DOHH2 (cell line): ENCODE results near the gene CENPC.

Experiments
- H3F3A ChIP-seq: fragments of 200-600 bp; sonication (generic), shearing (Covaris generic); 2 replicates; pipeline ENCODE4 v1.6.0; 2016; ENCODE audit warnings: antibody characterized with exemption, mild to moderate bottlenecking; ENCODE audit not compliant: control insufficient read depth, insufficient read depth
- H3K27ac ChIP-seq: fragments of 200-600 bp; sonication (generic); 2 replicates; pipeline ENCODE4 v1.5.1; 2014; ENCODE audit warnings: low read depth, mild to moderate bottlenecking, low read length, moderate library complexity
- H3K27me3 ChIP-seq: fragments of 200-600 bp; sonication (generic); 2 replicates; pipeline ENCODE4 v1.6.1; 2014; ENCODE audit warnings: mild to moderate bottlenecking, low read length, mixed read lengths; ENCODE audit not compliant: control insufficient read depth
- H3K36me3 ChIP-seq: fragments of 200-600 bp; sonication (generic); 2 replicates; pipeline ENCODE4 v1.6.1; 2014; ENCODE audit warnings: mild to moderate bottlenecking, low read length, moderate library complexity, mixed read lengths; ENCODE audit not compliant: control insufficient read depth
- H3K4me1 ChIP-seq: fragments of 200-600 bp; sonication (generic); 2 replicates; pipeline ENCODE4 v1.6.1; 2014; ENCODE audit warnings: mild to moderate bottlenecking, low read length, mixed read lengths; ENCODE audit not compliant: control insufficient read depth
- H3K4me2 ChIP-seq: fragments of 200-600 bp; sonication (generic); 2 replicates; pipeline ENCODE4 v1.6.0; 2014; ENCODE audit warnings: mild to moderate bottlenecking, low read length, moderate library complexity
- H3K4me3 ChIP-seq: fragments of 200-600 bp; sonication (generic); 2 replicates; pipeline ENCODE4 v1.5.1; 2014; ENCODE audit warnings: mild to moderate bottlenecking, low read length, mixed read lengths
- H3K79me2 ChIP-seq: fragments of 200-600 bp; sonication (generic); 2 replicates; pipeline ENCODE4 v1.6.1; 2014; ENCODE audit warnings: mild to moderate bottlenecking, low read length, mixed read lengths; ENCODE audit not compliant: control insufficient read depth
- H3K9me2 ChIP-seq: fragments of 200-600 bp; sonication (generic); replicated peaks from 2 replicates; pipeline ENCODE4 v1.6.1; 2014; ENCODE audit warnings: mild to moderate bottlenecking, low read length, mixed read lengths; ENCODE audit not compliant: control insufficient read depth
- H3K9me3 ChIP-seq: fragments of 200-600 bp; sonication (generic); 2 replicates; pipeline ENCODE4 v1.6.1; 2014; ENCODE audit warnings: antibody characterized with exemption, low read length, mixed read lengths; ENCODE audit not compliant: control insufficient read depth, insufficient read depth
- H4K20me1 ChIP-seq: fragments of 200-600 bp; sonication (generic); 2 replicates; pipeline ENCODE4 v1.6.0; 2014; ENCODE audit warnings: low read depth, mild to moderate bottlenecking, antibody characterized with exemption, low read length, moderate library complexity; ENCODE audit not compliant: control insufficient read depth, insufficient read depth
- CTCF ChIP-seq: fragments of 200-600 bp; sonication (generic); IDR thresholded peaks from one replicate; pipeline ENCODE4 v1.5.1; 2014; ENCODE audit warnings: antibody characterized with exemption, mild to moderate bottlenecking, low read depth, low read length; ENCODE audit not compliant: poor library complexity, severe bottlenecking
- EZH2phosphoT487 ChIP-seq: fragments of 200-600 bp; sonication (generic); IDR thresholded peaks from 2 replicates; pipeline ENCODE4 v1.6.1; 2017; ENCODE audit warnings: borderline replicate concordance, mild to moderate bottlenecking, antibody characterized with exemption, low read length, moderate library complexity, mixed read lengths

CENPC gene

GRCh38 chr4:67438975-67439374 lies 106.3 kb downstream of the CENPC start:
- Histone ChIP-seq H3F3A (no peaks in the 10 kb centered on the region), H4K20me1 (no peaks in the 10 kb centered on the region), H3K4me3 (no peak overlapping the region), H3K36me3 (peaks cover 19% of the 10 kb centered on the region), H3K79me2 (no peaks in the 10 kb centered on the region), H3K9me3 (no peaks in the 10 kb centered on the region), H3K27me3 (no peaks in the 10 kb centered on the region), H3K4me1 (no peaks in the 10 kb centered on the region), H3K27ac (no peak overlapping the region), H3K4me2 (no peak overlapping the region), H3K9me2 (no peaks in the 10 kb centered on the region)
- TF ChIP-seq EZH2phosphoT487 (no peak), CTCF (no peak)

GRCh38 chr4:67437974-67438713 lies 107.2 kb downstream of the CENPC start:
- H3K27me3 ChIP-seq, result no peaks in the 10 kb centered on the region
- no peaks in the 10 kb centered on the region for H3K79me2 ChIP-seq
- H3K4me2 ChIP-seq, result no peak overlapping the region
- H3K9me3 ChIP-seq, result no peaks in the 10 kb centered on the region
- H3K9me2 ChIP-seq, result no peaks in the 10 kb centered on the region
- H3K27ac ChIP-seq, result no peak overlapping the region
- no peaks in the 10 kb centered on the region for H3F3A ChIP-seq
- H3K4me1 ChIP-seq, result no peaks in the 10 kb centered on the region
- H3K36me3 ChIP-seq, result peaks cover 19% of the 10 kb centered on the region
- no peaks in the 10 kb centered on the region for H4K20me1 ChIP-seq
- TF ChIP-seq EZH2phosphoT487 (no peak), CTCF (no peak)
- no peak overlapping the region for H3K4me3 ChIP-seq

- no peaks in the 10 kb centered on the region for H3K4me1 ChIP-seq
- H3F3A ChIP-seq, result no peaks in the 10 kb centered on the region
- peaks cover 14% of the 10 kb centered on the region for H3K36me3 ChIP-seq
- no peaks in the 10 kb centered on the region for H3K9me2 ChIP-seq
- TF ChIP-seq EZH2phosphoT487, result no peak
- TF ChIP-seq CTCF, result no peak
- H3K9me3 ChIP-seq, result no peaks in the 10 kb centered on the region
- H3K27ac ChIP-seq, result no peak overlapping the region
- no peaks in the 10 kb centered on the region for H3K79me2 ChIP-seq
- no peaks in the 10 kb centered on the region for H3K27me3 ChIP-seq
- H3K4me2 ChIP-seq, result no peak overlapping the region
- no peak overlapping the region for H3K4me3 ChIP-seq
- no peaks in the 10 kb centered on the region for H4K20me1 ChIP-seq
Measured at GRCh38 chr4:67436742-67437141, 108.6 kb downstream of the CENPC start.
